Stimulated activated CD4-positive, alpha-beta T cell treated with anti-CD3 and anti-CD28 coated beads, Interleukin-12 subunit alpha, Interleukin-12 subunit beta, amount 100 ng/mL, for 24 hours (primary cell): ENCODE results near the gene CCDC148.

Experiments
- DNase-seq, 2 experiments: peaks; one replicate each; pipeline ENCODE4 v3.0.0-alpha.2; 2020; ENCODE audit warnings: low read depth in 2 of 2

Gene CCDC148

DNA sequence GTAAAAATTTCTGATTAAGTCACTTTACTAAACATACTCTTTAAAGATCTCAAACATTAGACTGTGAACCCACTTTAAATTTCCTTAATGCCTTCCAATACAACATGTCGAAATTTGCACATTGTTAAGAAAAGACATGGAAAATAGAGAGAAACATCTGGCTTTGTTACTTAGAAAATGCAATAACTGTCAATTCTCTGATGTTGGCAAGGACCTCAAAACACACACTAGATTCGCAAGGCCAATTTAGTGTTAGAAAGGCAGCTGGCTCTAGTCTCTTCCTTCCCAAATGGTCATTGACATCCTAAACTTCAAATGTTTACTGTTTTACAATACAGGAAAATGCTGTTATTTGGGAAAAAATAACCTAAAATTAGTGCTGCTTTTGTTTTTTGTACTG is 244.3 kb downstream of the CCDC148 start:
- no peak for DNase-seq

DNA sequence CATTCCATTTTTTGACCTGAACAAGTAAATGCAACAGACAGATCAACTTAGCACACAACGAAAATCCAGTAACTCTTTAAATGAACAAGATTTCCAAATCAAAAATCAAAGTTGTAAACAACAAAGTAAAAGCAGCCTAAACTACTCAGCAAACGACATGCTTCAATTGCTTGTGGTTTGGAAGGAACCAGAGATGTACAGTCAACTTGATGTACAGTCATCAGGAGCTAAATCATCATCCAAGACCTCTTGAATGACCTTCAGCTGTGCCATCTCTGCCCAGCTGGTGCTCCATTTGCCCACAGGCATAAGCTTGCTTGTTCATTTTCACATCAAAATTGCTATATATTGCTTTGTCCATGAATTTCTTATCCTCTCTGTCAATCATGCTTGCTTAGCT is 245.1 kb downstream of the CCDC148 start:
- DNase-seq: no peak

DNA sequence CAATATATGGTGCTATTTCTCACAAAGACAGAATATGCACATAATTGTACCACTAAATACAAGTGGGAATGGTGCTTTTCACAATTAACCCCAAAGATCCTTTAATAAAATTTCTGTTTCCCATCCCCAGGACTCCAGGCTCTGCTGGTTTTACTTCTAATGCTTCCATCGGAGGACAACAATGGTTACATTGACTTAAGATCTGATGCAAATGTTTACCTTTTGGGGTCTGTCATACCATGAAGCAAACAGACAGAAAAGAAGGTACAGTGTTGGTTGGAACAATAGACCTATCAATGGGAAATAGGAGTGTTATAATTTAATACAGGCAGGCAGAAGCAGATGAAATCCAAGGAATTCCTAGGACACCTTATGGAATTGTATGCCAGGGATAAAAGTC is 249.2 kb downstream of the CCDC148 start:
- DNase-seq: no peak

DNA sequence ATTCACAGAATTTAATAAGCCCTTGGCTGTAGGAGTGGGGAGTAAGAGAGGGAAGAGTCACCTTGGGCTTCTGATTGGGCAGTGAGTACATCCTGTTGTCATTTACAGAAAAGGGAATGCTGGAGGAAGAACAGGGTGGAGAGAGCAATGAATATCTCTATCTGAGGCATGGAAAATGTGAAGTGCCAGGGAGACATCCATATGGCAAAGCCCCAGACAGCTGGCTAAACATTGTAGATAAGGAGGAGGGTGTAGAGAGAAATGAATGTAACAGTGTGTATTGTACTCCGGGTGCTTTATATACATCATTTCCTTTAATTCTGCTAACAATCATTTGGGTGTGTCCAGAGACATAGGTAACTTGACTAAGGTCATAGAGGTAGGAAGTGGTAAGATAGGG is 251.3 kb downstream of the CCDC148 start:
- no peak for DNase-seq

DNA sequence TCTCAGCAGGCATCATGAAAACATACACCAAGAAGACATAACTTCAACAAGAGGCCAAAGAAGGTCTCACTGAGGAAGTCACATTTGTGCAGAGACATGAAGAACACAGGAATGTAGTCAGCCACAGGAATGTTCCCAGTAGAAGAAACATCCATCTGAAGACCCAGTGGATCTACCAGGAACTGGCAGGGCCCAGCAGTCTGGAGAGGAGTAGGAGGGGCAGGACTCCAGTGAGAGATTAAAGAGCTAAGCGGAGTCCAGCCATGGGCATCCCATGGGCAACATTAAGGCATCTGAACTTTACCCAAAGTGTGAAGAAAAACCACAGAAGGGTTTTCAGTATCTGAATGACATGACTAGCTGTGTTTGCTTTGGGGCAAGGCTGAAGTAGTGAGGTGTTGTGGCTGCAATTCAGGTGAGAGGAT is 251.8 kb downstream of the CCDC148 start:
- DNase-seq: no peak

DNA sequence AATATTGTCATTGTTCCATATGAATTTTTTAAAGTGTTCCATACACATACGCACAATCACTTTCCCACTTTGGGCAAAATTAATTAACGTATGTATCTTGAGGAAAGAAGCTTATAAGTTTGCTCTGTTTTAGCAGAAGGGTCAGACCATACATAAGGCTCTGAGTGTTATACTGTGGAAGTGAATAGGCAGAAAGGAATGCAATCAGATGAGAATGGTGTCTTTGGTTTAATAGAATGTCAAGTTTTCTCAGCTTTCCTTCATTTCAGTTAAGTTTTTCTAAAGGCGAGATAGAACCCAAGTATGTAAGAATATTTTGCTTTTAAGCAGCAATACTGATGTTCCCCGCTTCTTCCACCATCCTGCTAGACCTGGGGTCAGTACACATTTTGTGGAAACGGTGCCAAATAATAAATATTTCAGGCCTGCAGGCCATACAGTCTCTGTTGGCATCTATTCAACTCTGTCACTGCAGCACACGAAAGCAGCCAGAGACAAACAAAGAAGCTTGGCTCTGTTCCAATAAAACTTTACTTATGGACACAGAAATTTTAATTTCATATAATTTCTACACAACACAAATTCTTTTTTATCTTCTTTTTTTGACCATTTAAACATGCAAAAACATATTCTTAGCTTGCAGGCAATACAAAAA is 254.3 kb downstream of the CCDC148 start:
- no peak for DNase-seq

DNA sequence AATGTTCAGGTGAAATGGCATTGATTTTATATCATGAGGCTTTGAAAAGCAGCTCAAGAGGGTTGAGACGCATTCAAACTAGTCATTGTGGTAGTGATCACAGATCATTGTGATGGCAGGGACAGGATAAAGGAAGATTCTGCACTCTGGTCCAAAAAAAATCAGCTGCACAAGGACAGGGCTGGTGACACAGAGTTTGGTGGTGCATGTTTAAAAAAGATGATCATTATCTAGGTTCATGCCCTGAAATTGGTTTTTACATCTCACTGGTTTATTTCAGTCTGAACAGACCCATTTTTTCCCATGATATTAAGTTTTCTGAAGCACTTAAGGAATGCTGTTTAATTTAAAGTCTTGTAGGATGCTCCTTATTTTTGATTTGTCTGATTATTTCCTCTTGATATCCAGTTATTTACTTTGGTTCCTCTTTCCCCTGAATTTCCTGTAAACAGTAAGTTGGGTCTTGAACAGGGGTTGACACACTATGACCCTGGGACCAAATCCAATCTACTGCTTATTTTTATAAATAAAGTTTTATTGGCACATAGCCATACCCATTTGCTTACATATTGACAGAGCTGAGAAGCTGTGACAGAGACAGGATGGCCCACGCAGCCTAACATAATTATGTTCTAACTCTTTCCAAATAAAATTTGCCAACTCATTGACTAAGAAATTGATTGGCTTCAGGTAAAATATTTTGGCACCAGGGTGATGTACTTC is 256.5 kb downstream of the CCDC148 start:
- no peak for DNase-seq

DNA sequence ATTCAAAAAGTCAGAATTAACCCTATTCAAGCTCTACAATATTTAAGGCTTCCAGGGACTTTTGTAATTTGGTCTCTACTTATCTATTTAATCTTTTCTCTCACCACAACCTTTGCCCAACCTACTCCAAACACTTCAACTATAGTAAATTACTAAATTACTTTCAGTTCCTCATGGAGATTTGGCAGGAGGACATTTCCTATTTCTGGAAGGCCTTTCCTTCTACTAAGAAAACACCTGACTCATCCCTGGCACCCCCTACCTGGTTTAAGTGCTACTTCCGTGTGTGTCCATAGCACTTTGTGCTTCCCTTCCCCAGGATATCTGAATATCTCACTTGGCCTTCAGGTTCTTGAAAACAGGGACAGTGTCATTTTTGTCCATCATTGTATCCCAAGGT is 258.6 kb downstream of the CCDC148 start:
- DNase-seq: no peak

DNA sequence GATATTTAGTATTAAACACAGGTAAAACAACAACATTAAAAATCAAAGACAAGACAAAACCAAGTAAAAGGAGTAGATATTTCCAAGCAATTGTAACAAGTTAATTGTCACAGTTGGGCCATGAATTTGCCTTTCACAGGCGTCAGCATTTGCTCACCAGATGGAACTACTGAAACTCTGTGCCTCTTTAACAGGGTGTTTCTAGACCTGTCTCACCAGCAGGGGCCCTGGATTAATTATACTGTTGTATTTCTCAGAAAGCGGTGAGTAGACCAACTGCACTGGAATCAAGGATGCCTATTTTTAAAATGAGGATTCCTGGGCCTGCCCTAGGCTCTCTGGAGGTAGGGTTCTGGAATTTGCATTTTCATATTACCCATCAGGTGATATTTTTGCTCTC is 262.3 kb downstream of the CCDC148 start:
- DNase-seq: no peak

DNA sequence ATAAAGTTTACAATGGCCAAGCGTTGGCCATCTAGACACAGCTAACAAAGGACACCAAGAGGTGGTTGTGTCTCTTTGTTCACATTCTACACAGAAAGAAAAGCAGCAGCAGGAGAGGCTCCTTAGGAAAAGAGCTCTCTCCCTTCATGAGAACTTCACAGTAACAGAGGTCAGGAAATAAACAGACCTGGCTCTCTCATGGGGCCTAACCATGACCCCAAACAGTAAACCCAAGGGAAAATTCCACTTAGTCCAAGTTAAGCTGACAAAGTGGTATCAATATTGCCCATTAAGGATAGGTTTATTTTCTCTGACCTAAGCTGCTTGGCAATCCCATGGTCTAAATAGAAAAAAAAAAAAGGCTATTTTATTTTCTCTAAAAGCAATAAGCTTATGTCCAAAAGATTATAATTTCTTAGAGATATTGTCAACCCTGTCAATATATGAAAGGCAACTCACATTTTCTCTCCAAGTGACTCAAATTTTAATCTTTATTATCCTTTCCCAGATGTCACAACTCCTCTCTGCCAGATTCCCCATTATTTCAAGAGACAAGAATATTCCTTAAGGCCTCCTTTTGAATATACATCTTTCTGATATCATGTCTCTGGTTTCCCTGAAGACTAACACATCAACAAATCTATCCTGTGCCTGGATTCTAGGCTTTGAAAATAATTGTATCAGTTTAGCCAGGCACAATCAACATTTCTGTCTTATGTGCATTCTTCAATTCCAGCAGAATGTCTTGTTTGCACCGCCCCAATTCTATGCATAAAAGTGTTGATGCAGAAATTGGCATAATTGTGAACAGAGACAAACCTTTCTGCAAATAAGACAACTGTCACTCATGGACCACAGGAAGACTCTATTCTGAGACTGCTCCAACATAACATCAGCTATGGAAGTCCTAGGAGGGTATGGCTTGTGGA is 263.8 kb downstream of the CCDC148 start:
- DNase-seq: no peak

DNA sequence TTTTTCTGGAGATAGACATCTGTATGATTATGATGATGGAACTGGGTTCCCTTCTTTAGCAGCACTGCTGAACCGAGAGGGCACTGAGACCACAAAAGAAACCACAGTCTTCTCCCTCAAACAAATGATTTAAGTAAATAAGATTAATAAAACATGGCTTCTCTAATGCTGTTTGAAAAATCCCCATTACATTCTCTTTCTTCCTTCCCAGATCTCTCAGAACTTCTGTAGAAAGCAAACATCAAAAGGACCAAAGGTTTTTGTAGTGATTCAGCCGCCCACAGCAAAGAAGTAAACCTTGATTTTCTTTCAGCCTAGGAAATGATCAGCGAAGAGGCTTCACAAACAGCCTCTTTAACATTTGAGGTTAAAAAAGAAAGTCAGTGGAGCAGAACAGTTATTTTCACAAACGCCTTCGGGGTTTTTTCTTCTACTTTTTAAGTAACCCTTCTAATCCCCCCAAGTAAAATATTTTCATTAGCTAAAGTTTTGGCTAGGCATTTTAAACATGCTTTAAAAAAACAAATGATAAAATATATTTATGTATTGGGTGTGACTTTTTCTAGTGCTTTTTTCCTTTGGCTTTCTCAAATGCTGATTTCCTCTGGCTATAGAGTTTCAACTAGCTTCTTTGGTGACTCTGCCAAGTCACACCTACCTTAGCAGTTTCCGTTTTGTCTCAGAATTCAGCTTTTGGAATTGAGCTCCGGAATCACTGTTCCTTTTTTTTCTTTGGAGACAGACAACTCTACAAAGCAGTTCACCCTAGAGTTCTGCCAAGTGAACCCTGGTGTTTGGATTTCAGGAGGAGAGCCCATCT is 265.3 kb downstream of the CCDC148 start:
- no peak for DNase-seq

DNA sequence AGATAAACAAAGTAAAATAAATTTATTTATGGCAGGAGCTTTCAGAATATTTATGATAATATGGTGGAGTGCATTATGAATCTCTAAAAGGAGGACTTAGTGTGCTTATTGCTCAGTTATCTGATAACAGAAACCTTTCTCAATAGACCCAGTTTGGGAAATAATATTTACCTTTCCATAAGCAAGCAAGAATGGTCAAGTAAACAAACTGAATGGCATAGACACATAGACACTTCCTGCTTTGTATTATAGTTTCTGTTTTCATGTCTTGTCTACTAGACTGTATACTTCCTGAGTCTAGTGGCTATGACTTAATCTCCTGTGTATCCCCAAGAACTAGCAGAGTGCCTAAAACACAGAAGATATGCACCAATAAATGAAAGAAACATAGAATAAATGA is 267.0 kb downstream of the CCDC148 start:
- no peak for DNase-seq

DNA sequence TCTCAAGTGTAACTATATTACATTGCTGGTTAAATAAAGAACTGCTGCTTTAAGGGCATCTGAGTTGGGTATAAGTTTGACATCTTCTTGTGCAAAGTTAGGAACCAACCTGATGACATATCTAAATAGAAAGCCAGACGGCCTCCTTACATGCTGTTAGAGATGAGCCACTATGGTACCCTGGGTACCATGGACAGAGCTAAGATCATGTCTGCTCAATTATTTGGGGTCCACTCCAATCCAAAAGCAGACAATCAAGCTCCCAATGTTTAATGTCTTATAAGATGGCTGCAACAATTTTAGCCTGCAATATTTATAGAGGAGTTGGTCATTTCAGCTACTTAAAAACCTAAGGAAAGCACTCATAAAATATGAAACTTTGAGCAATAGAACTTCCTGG is 268.6 kb downstream of the CCDC148 start:
- no peak for DNase-seq

DNA sequence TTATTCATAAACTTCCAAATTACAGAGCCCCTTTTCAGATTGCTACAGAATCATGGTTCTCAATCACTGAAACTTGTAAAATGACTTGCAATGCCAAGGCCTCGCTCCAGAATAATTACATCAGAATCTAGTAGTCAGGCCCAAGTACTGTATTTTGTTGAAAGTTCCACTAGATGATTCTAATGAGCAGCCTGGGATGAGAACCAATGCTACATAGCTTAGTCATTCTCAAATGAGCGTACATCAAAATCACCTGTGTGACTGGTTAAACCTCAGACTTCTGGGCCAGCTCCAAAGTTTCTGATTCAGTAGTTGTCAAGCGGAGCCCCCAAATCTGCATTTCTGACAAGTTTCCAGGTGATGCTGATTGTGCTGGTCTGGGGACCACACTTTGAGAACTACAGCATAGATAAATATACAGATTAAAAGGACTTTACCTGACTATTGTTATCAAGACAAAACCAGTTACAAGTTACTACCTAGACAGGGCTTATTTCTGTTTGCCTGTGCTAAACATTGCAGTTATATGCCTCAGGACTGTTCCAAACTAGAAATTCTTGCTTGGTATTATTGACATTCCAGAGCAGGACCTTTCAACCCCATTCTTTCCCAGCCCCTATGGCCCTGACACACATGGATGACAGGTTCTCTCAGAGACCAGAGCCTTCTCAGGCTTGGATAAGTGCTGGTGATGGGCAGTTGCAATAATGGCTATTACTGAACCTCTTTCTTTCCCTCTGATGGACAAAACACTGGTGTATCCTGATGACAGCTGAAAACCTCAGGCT is 271.8 kb downstream of the CCDC148 start:
- DNase-seq: no peak

DNA sequence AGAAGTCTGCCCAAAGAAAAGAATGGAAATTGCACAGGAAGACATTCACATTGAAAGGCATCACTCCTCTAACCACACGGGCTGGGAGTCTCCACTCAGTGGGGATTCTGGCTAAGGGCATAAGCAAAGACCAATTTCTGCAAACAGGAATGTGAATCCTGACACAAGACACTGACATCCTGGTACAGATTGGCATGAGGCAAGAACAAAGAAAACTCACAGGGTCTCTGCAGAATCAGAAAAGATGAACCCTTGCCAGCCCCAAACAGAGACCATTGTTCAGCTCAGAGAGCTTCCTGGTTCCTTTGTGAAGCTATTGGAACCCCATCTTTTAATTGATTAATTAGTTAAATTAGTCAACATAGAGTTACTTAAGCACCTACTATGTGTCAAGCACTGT is 272.6 kb downstream of the CCDC148 start:
- no peak for DNase-seq

DNA sequence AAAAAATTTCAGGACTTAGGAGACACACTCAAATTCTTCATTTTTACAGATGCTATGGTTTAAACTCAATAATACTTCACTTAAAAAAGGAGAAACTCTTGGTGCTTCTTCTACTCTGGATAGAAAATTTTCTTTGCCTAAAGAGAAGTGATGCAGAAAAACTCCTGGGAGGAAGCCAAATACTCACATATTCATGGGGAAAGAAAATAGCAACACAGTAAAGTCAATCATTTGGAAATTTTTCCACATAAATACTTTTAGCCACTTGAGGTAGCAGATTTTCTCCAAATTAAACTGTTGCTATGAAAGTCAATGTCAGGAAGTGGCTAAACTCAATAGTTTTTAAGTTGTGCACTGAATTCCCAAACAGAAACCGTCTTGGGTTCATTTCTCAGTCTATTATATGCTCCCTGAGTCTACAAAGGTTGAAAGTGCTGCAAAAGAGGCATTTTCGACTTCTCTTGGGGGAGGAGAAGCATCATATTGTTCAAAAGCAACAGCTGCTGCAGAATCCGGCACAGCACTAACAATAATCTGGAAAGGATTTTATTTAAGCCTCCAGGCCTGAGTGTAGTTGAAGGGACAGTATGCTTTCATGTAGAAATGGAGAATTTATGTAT is 273.8 kb downstream of the CCDC148 start:
- DNase-seq: no peak

DNA sequence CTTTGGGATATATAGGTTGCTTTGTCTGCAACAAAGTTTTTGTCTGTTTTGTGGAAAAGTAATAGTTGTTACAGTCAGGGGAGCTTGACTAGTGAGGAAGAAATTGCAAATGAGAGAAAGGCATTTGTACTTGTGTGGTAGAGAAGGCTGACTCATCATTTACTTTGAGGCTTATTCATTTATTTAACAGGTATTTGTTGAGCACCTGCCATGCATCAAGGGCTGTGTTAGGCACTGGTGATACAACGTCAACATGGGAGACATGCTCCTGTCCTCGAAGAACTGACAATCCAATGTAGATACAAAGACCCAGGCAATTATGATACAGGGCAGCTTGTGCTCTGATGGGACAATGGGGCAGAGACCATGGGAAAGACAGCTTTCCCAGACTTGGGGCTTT is 275.4 kb downstream of the CCDC148 start:
- no peak for DNase-seq

DNA sequence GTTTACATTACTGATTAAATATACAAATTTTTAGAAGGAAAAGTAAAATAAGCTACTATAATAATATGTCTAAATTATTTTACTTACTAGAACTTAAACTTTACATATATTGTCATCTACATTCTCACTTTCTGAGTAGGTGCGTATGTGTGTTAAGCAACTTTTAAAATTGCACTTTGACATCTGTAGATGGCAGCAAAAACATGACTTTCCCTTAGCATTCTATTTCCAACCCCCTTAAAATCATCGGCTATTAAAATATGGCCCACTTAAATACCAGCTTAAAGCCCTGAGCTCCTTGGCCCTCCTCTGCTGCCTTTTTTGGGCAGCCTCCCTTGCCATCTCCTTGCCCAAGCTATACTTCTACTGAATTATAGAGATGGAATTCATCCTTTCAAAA is 276.9 kb downstream of the CCDC148 start:
- no peak for DNase-seq

DNA sequence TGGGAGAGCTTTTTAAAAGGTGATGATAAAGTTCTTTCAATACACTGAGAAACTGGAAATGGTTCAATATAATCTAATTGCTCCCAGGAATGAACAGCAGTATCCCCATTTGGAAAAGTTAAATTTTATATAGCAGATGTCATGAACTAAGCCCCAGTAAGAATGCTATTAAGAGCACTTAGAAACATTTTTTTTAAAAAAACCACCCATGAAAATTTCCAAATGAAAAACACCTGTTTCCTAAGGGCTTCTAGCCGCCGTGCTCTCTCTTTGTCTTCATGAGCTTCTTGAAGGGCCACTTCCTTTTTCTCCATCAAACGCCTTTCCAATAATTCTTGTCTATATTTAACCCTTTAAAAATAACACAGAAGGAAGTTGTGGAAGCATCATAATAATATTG is 277.9 kb downstream of the CCDC148 start:
- DNase-seq: no peak

DNA sequence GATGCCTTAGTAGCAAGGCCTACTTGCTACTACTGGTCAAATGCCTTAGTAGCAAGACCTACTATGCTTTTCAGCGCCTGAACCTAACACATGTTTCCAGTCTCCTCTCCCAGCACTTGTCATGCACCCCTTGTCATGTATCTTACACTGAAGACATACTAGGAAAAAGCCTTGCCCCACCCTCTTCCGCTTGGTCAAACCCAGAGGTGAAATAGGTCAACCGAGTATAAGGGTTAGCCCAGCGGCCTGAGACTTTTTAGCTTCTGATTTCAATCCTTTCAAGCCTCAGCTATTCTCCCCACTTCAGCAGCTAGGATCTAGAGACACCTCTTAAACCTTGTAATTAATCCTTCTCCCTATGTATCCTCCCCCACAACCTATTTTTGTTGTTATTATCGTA is 281.6 kb downstream of the CCDC148 start:
- DNase-seq: no peak

DNA sequence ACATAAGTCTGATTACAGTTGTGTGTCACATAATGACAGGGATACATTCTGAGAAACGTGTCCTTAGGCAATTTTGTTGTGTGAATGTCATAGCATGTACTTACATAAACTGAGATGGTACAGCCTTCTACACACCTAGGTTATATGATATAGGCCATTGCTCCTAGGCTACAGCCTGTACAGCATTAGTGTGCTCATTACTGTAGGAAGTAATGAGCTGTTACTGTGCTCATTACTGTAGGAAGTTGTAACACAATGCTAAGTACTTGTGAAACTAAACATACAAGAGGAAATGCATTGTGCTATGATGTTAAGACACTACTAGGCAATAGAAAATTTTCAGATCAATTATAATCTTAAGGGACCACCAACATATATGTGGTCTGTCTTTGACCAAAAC is 282.1 kb downstream of the CCDC148 start:
- DNase-seq: no peak
